NCI-H1417 treated with DMSO at 0.1 percent for 48 hours (cell line): ENCODE measurements around the gene PICALM.
A peak's percentile ranks its signal among the peaks of the same experiment; 100 is the strongest.
"Not testable (repeated sequence)": the region's sequence is repeated elsewhere in the genome, so short reads cannot be mapped to it uniquely, and the experiment has no call there.

Experiments used
- DNase-seq: peaks from one replicate; lab custom pipeline; 2025; lab: John Stamatoyannopoulos, UW

The PICALM gene

DNA sequence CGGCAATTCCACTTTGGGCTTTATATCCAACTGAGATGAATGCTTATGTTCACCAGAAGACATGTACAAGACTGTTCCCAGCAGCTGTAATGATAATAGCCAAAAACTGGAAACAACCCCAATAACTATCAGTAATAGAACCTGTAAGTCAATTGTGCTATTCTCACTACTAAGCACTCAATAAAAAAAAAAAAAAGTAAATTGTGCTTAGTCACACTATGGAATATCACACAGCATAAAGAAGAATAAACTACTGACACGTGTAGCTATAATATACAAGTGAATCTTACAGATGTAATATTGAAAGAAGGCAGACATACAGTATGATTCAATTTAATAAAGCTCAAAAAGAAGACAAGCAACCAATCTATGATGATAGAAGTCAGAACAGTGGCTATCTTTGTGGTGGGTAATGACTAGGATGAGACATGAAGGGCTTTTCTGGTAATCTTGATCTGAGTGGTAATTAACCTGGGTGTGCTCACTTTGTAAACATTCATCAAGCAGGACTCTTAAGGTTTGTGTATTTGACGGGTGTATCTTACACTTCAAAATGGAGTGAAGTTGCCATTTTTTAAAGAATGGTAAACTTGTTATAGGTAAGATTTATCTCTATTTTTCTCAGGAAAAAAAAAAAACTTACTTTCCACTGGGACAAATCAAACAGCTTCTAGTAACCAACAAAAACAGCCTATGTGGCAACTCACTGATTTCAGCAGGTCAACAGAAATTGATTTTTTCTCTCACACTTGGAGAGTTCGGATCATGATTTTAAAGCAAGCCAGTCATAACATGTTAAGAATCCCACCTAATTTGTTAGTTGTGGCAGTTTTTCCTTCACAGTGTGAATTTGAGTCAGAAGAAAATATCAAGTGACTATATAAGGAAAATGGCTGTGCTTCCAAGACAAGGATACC, 129.5 kb downstream of the PICALM start:
- DNase-seq, result no peak

DNA sequence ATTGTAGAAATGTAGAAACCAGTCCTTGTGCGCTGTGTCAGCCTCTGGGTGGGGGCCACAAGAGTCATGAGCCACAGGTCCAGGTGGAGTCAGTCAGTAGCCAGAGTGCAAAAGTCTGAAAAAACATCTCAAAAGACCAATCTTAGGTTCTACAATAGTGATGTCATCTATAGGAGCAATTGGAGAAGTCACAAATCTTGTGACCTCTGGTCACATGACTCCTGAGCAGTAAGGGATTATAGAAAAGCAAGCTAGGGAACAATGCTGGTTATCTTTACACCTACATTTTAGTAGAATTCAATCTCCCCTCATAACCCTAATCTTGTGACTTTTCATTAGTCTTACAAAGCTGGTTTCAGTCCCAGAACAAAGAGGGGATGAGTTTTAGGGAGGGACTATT, 131.0 kb downstream of the PICALM start:
- no peak for DNase-seq

DNA sequence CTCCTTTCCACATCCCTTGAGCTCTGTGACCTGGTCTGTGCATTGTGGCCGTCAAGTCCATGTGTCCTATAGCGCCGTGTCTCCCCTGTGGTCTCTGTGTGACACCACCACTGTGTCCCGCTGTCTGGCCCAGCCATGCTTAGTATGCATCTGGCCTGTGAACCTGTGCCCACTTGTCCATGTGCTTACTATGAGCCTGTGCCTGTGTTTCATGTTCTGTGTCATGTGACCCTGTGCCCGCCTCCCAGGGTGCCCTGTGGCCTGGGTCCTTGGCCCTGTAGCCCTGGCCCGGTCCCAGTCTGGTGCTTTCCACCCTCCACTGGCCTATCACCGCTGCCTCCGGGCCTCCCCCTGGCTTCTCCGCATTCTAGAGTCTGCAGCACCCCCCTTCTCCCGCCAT, 133.1 kb downstream of the PICALM start:
- no peak for DNase-seq

DNA sequence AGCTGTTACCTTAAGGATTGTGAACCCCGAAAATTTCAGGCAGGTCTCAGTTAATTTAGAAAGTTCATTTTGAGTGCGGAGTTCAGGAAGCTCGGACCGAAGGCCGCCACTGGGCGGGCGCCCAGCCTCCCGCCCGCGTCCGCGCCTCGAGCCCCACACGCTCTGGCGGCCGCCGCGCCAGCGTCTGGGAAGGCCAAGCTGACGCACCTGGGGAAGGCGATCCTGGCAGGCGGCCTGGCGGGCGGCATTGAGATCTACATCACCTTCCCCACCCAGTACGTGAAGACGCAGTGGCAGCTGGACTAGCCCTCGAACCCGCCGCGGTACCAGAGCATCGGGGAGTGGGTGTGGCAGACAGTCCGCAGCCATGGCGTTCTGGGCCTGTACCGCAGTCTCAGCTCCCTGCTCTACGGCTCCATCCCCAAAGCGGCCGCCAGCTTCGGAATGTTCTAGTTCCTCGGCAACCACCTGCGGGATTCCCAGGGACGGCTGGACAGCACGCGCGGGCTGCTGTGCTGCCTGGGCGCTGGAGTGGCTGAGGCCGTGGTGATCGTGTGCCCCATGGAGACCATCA, 134.2 kb downstream of the PICALM start:
- no peak for DNase-seq

DNA sequence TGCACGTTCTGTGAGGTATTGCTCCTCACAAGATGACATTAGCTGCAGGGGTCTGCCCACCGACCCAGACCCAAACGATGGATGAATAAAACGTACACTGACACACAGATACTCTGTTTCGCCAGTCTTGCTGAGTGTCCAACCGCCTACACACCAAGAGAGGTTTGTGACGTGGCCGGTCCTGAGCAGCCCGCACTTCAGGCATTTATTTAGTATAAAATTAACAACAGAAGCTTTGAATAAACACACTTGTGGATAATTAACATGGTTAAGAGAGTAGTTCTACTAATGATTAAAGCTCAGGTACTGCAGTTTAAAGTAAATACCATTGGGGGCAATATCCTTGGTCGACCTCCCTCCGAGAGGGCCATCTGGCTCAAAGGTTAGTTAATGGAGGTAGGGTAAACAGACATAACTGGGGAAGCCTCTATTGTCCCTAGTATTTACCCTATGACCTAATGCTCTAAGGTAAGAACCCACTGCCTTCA, 138.0 kb downstream of the PICALM start:
- DNase-seq, result peak; percentile 88

DNA sequence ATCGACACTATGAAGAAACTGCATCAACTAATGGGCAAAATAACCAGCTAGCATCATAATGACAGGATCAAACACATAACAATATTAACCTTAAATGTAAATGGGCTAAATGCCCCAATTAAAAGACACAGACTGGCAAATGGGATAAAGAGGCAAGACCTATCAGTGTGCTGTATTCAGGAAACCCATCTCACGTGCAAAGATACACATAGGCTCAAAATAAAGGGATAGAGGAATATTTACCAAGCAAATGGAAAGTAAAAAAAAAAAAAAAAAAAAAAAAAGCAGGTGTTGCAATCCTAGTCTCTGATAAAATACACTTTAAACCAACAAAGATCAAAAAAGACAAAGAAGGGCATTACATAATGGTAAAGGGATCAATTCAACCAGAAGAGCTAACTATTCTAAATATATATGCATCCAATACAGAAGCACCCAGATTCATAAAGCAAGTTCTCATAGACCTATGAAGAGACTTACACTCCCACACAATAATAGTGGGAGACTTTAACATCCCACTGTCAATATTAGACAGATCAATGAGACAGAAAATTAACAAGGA, 142.2 kb downstream of the PICALM start:
- DNase-seq, result not testable (repeated sequence)

DNA sequence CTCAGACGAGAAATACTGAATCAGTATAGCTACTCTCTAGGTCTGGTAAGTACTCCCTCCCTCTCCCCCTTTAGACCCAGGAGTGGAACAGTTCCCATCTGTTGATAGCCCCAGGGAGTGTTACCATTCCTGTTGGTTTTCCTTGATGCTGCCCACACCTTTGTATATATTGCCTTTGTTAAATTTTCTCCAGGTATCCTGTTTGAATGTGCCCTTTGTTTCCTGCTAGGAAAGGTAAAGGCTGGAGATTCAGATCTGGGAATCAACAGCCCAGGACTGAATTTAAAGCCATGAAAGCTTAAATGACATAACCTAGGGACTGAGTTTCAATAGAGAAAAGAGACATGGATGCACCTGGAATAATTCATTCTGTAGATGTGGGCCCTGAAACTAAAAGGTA, 145.4 kb downstream of the PICALM start:
- DNase-seq, result no peak

DNA sequence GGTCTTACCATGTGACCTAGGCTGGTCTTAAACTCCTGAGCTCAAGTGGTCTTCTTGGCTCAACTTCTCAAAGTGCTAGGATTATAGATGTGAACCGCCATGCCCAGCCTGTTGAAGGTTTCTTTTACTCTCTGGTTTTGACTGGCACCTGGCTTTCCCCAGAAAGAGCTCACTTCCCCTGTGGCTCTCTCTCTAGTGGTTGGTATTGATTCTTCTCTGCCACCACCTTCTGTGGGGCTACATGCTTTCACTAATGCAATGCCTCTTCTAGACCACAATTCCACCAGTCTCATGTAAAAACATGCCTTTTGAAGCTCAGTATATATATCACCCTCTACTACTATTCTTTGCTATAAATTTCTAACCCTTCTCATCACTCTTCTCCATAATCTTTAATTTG, 146.5 kb downstream of the PICALM start:
- no peak for DNase-seq

DNA sequence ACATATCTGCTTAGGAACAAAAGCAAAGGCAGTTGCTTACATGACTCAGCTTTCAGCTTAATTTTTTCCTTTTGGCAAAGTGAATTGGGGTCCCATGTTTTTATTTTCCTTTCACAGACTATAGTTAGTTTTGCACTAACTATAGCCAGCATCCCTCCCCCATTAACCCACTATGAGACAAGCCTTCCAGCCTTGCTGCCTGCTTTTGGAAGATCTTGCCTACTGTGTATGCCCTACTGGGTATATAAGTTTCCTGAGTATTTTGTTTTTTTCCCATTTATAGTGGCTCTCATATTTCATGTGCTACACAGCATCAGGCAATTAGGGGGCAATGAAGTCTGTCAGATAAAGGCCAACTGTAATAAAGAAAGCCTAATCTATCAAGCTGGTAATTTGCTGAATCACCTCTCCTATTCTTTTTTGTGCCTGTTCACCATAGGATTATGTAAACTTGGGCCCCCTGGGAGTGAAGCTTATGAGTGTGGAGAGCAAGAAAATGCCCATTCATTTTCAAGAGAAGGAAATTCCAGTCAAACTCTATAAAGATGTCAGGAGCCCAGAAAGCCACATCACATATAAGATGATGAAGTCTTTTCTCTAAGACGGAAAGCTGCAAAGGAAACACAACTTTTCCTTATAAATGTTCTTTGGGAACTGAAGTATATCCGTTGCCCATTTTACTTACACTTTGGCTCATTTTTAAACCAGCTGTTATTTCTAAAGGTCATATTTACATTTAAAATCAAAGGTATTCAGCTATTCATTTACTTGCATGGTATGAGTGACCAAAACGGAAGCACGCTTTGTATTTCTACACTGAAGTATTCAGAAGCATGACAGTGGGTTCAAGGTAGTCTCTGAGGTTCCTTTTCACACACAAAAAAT, 149.7 kb downstream of the PICALM start:
- no peak for DNase-seq

DNA sequence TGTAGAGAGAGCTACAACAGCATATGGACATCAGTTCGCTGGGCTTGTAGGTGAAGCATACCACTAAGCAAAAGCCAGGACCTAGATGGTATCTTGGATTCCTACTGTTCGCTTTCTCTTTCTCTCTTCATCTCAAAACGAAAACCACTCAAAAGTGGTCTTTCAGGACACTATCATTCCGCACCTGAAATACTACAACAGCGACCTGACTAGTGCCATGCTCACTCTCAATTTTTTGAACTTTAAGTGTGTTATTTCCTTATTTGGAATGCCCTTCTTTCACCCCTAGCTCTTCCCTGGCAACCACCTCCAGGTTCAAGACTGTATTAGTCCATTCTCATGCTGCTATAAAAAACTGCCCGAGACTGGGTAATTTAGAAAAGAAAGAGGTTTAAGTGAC, 154.5 kb downstream of the PICALM start:
- DNase-seq, result no peak

DNA sequence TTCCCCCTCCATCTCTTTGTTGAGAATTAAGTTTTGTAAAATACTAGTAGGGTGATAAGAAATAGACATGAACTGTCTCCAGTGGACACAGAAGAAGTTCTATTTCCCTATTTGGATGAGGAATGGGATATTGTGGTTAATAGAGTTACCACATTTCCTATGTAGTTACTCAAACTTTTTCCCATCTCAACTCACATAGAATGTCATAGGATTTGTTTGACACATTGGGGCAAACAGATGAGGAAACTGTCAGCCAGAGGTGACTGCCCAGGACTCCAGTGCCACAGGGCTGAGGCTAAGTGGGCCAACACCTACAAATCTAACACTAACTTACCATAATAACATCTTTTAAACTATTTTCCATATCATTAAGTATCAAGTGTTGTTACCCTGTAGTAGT, 155.4 kb downstream of the PICALM start:
- DNase-seq, result no peak

DNA sequence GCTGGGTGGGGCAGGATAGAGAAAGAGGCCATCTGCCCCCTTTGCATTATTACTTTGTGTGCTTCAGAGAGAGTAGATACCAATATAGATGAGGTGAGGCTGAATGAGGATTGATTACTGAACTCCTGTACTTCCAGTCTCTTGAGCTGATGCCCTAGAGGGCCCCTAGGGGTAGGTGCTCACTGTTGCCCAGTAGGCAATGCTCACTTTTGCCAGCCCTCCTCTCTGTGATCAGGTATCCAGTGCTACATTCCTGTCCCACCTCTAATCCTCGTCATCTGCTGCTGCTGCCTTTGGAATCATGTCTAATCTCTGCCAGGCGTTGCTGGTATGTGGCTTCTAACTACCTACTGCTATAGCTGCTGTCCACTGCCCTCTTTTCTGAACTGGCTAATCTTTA, 156.5 kb downstream of the PICALM start:
- no peak for DNase-seq
